Testis (tissue), 2 donors: ENCODE results near the gene MAP3K20.

ENCODE experiments used
- CTCF ChIP-seq, 3 experiments: fragments of 450-650 bp in 2 of 3; fragments of 200-600 bp in 1 of 3; sonication (generic) in 1 of 3; IDR thresholded peaks; one replicate each; pipeline ENCODE4 v1.5.1; 2016 to 2019; ENCODE audit warnings: antibody characterized with exemption in 3 of 3, mild to moderate bottlenecking in 2 of 3, moderate library complexity in 1 of 3
- POLR2A ChIP-seq: fragments of 450-650 bp; IDR thresholded peaks from one replicate; pipeline ENCODE4 v1.6.1; 2017; ENCODE audit warnings: antibody characterized with exemption, mild to moderate bottlenecking, moderate library complexity

- TF ChIP-seq CTCF (IDR thresholded peaks at IDR 0.05) (no peak), POLR2A (no peak)
Measured at GRCh38 chr2:173151671-173152401, 76.2 kb downstream of the MAP3K20 start.
